Astrocyte (in vitro differentiated cells and primary cell): Measurements from ENCODE around the gene SND1. TPM values are rescaled to one million over a fixed set of nuclear protein-coding genes. Genes with fewer than 3 reads are reported as not detected.

Experiments used
- DNase-seq: peaks from one replicate; pipeline ENCODE4 v3.0.0-alpha.2; 2010; ENCODE audit warnings: low read depth
- FAIRE-seq: peaks from 2 replicates; lab custom pipeline; 2011; peaks lifted over from hg19 to GRCh38; lab: Jason Lieb, UNC
- H2AFZ ChIP-seq: 2 replicates; pipeline ENCODE4 v1.6.0; 2012; ENCODE audit warnings: low read depth, low read length, inconsistent platforms
- H3K27ac ChIP-seq: 2 replicates; pipeline ENCODE4 v1.5.1; 2011; ENCODE audit warnings: low read depth, low read length, inconsistent platforms
- H3K27me3 ChIP-seq: 2 replicates; pipeline ENCODE4 v1.6.0; 2011; ENCODE audit warnings: low read length, inconsistent platforms; ENCODE audit not compliant: insufficient read depth
- H3K36me3 ChIP-seq: 2 replicates; pipeline ENCODE4 v1.5.1; 2011; ENCODE audit warnings: low read length, inconsistent platforms; ENCODE audit not compliant: insufficient read depth
- H3K4me1 ChIP-seq: 2 replicates; pipeline ENCODE4 v1.5.1; 2011; ENCODE audit warnings: low read length, inconsistent platforms; ENCODE audit not compliant: insufficient read depth
- H3K4me2 ChIP-seq: 2 replicates; pipeline ENCODE4 v1.6.0; 2012; ENCODE audit warnings: low read length, inconsistent platforms
- H3K4me3 ChIP-seq: 2 replicates; pipeline ENCODE4 v1.5.1; 2011; ENCODE audit warnings: low read depth, mild to moderate bottlenecking, low read length, inconsistent platforms; ENCODE audit not compliant: insufficient read depth
- H3K79me2 ChIP-seq: 2 replicates; pipeline ENCODE4 v1.6.0; 2012; ENCODE audit warnings: mild to moderate bottlenecking, low read length, inconsistent platforms; ENCODE audit not compliant: insufficient read depth
- H3K9ac ChIP-seq: 2 replicates; pipeline ENCODE4 v1.6.0; 2012; ENCODE audit warnings: mild to moderate bottlenecking, low read length, inconsistent platforms
- H3K9me3 ChIP-seq: 2 replicates; pipeline ENCODE4 v1.5.1; 2012; ENCODE audit warnings: low read depth, mild to moderate bottlenecking, low read length, inconsistent platforms; ENCODE audit not compliant: insufficient read depth
- H4K20me1 ChIP-seq: 2 replicates; pipeline ENCODE4 v1.6.0; 2012; ENCODE audit warnings: low read length, inconsistent platforms; ENCODE audit not compliant: insufficient read depth
- H3K27ac Mint-ChIP-seq: one replicate; pipeline ENCODE4 v1.8.0; 2021; ENCODE audit warnings: mild to moderate bottlenecking, mixed read lengths; ENCODE audit not compliant: unreplicated experiment
- H3K27me3 Mint-ChIP-seq: one replicate; pipeline ENCODE4 v1.8.0; 2021; ENCODE audit warnings: low read depth, mixed read lengths; ENCODE audit not compliant: unreplicated experiment
- H3K36me3 Mint-ChIP-seq: one replicate; pipeline ENCODE4 v1.8.0; 2021; ENCODE audit warnings: low read depth, mixed read lengths; ENCODE audit not compliant: unreplicated experiment
- H3K4me1 Mint-ChIP-seq: one replicate; pipeline ENCODE4 v1.8.0; 2021; ENCODE audit warnings: low read depth, mixed read lengths; ENCODE audit not compliant: unreplicated experiment
- H3K4me3 Mint-ChIP-seq: one replicate; pipeline ENCODE4 v1.8.0; 2021; ENCODE audit warnings: mild to moderate bottlenecking, moderate library complexity, mixed read lengths; ENCODE audit not compliant: unreplicated experiment
- H3K9me3 Mint-ChIP-seq: one replicate; pipeline ENCODE4 v1.8.0; 2021; ENCODE audit warnings: mild to moderate bottlenecking, mixed read lengths; ENCODE audit not compliant: unreplicated experiment
- EZH2 ChIP-seq: IDR thresholded peaks from 2 replicates; pipeline ENCODE4 v1.6.1; 2012; ENCODE audit warnings: mild to moderate bottlenecking, low read length, inconsistent platforms; ENCODE audit not compliant: insufficient read depth
- total RNA-seq: library from RNA; stranded (reverse); gene quantifications from 2 replicates; pipeline ENCODE4 v1.2.1, GENCODE V29; 2021
- TF ChIP-seq, protein P1 (sequence below): IDR thresholded peaks from 2 replicates; pipeline ENCODE4 v1.5.1; 2011; ENCODE audit warnings: low read depth, mild to moderate bottlenecking, inconsistent platforms, low read length, moderate library complexity; ENCODE audit not compliant: insufficient read depth

SND1 gene
- total RNA-seq, 1 donor from 2014 or later = 267 TPM

DNA sequence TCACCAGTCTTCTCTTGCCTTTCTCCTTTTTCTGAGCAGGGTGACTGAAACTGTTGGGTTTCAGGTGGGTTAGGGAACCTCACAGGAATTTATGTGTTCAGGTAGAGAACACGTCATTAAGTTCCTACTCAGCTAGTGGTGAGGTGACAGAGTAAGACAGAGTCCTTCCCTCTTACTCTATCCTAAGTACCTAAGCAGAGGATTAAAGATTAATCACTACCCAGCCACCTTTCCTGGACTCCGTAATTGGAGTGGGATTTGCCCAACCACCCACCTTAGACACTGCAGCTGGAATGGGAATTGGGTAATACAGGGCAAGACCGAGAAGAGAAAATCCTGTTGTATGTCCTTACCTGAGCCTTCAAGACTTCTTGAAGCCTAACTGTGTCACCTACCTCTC, 221.2 kb downstream of the SND1 start:
- no peaks in the 10 kb centered on the region for H3K9me3 Mint-ChIP-seq
- H3K27ac ChIP-seq = no peak overlapping the region
- no peaks in the 10 kb centered on the region for H3K27me3 ChIP-seq
- peaks cover 53% of the 10 kb centered on the region for H3K79me2 ChIP-seq
- H3K4me1 Mint-ChIP-seq = peaks cover 11% of the 10 kb centered on the region
- no peaks in the 10 kb centered on the region for H3K9me3 ChIP-seq
- TF ChIP-seq EZH2 = no peak
- TF ChIP-seq, protein P1, sequence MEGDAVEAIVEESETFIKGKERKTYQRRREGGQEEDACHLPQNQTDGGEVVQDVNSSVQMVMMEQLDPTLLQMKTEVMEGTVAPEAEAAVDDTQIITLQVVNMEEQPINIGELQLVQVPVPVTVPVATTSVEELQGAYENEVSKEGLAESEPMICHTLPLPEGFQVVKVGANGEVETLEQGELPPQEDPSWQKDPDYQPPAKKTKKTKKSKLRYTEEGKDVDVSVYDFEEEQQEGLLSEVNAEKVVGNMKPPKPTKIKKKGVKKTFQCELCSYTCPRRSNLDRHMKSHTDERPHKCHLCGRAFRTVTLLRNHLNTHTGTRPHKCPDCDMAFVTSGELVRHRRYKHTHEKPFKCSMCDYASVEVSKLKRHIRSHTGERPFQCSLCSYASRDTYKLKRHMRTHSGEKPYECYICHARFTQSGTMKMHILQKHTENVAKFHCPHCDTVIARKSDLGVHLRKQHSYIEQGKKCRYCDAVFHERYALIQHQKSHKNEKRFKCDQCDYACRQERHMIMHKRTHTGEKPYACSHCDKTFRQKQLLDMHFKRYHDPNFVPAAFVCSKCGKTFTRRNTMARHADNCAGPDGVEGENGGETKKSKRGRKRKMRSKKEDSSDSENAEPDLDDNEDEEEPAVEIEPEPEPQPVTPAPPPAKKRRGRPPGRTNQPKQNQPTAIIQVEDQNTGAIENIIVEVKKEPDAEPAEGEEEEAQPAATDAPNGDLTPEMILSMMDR = no peak
- DNase-seq (no peak), FAIRE-seq (no peak)
- H3K4me1 ChIP-seq = peaks cover 10% of the 10 kb centered on the region
- no peak overlapping the region for H3K9ac ChIP-seq
- peaks cover 94% of the 10 kb centered on the region for H4K20me1 ChIP-seq
- H3K4me3 Mint-ChIP-seq = no peak overlapping the region
- no peaks in the 10 kb centered on the region for H3K27me3 Mint-ChIP-seq
- H3K4me2 ChIP-seq = no peak overlapping the region
- no peaks in the 10 kb centered on the region for H3K36me3 ChIP-seq
- no peak overlapping the region for H3K4me3 ChIP-seq
- peaks cover 9% of the 10 kb centered on the region for H3K36me3 Mint-ChIP-seq
- no peak overlapping the region for H3K27ac Mint-ChIP-seq
- H2AFZ ChIP-seq = no peak overlapping the region

- no peak for TF ChIP-seq EZH2
- TF ChIP-seq, protein P1 = no peak
- Histone ChIP-seq H3K79me2 (peaks cover 61% of the 10 kb centered on the region), H3K27ac (no peak overlapping the region), H3K4me1 (peaks cover 10% of the 10 kb centered on the region), H4K20me1 (peaks cover 93% of the 10 kb centered on the region), H3K27me3 (no peaks in the 10 kb centered on the region), H3K4me3 (no peak overlapping the region), H3K36me3 (no peaks in the 10 kb centered on the region), H2AFZ (no peak overlapping the region), H3K9ac (no peak overlapping the region), H3K4me2 (no peak overlapping the region), H3K9me3 (no peaks in the 10 kb centered on the region)
- DNase-seq = no peak
- H3K4me1 Mint-ChIP-seq = peaks cover 11% of the 10 kb centered on the region
- no peaks in the 10 kb centered on the region for H3K27me3 Mint-ChIP-seq
- peak; percentile 17 for FAIRE-seq
- no peak overlapping the region for H3K4me3 Mint-ChIP-seq
- no peak overlapping the region for H3K27ac Mint-ChIP-seq
- peaks cover 2% of the 10 kb centered on the region for H3K36me3 Mint-ChIP-seq
- no peaks in the 10 kb centered on the region for H3K9me3 Mint-ChIP-seq
Measured at GRCh38 chr7:127873715-127874636, 222.0 kb downstream of the SND1 start.
